SK-N-SH (cell line): ENCODE measurements around the gene MDM4. TPM values are rescaled to one million over a fixed set of nuclear protein-coding genes. Genes with fewer than 3 reads are reported as not detected.
"Not testable (repeated sequence)": the region's sequence is repeated elsewhere in the genome, so short reads cannot be mapped to it uniquely, and the experiment has no call there.

ENCODE experiments used
- CTCF ChIA-PET: fragments of 300-600, 350-600 bp; formaldehyde crosslinking; extraction: SDS; loops from one replicate; lab custom pipeline; 2021; lab: Yijun Ruan, JAX
- POLR2A ChIA-PET: fragments of 350-600 bp; sonication (Branson Sonifier 250); formaldehyde crosslinking; extraction: SDS; loops from one replicate; lab custom pipeline; 2020; ENCODE audit warnings: antibody characterized with exemption, inconsistent platforms; lab: Yijun Ruan, JAX
- DNase-seq: peaks from one replicate; pipeline ENCODE4 v3.0.0; 2012
- H2AFZ ChIP-seq: fragments of 200-600 bp; sonication (generic); 2 replicates; pipeline ENCODE4 v1.8.1; 2016; ENCODE audit warnings: antibody characterized with exemption, mild to moderate bottlenecking, low read depth
- H3F3A ChIP-seq: fragments of 200-600 bp; sonication (generic); replicated peaks from 2 replicates; pipeline ENCODE3; 2016; ENCODE audit warnings: antibody characterized with exemption, mild to moderate bottlenecking; ENCODE audit not compliant: insufficient read depth
- H3K27ac ChIP-seq, 2 experiments: fragments of 200-500 bp in 1 of 2; fragments of 200-600 bp in 1 of 2; sonication (Bioruptor generic) in 1 of 2; sonication (generic), shearing (Covaris generic) in 1 of 2; 2 replicates each; pipeline versions ENCODE4 v1.5.1 to v1.6.1; 2014 to 2016; ENCODE audit warnings: low read depth in 2 of 2, inconsistent platforms in 1 of 2, low read length in 1 of 2, mild to moderate bottlenecking in 1 of 2, mixed read lengths in 1 of 2
- H3K27me3 ChIP-seq: fragments of 200-600 bp; sonication (generic), shearing (Covaris generic); 2 replicates; pipeline ENCODE4 v1.6.1; 2016; ENCODE audit warnings: mixed run types; ENCODE audit not compliant: insufficient read depth
- H3K36me3 ChIP-seq, 2 experiments: fragments of 200-500 bp in 1 of 2; fragments of 200-600 bp in 1 of 2; sonication (Bioruptor generic) in 1 of 2; sonication (generic) in 1 of 2; replicated peaks in 1 of 2; 2 replicates each; pipeline versions ENCODE3 to v1.5.1; 2014 to 2016; ENCODE audit warnings: low read length in 1 of 2, mild to moderate bottlenecking in 1 of 2; ENCODE audit not compliant: insufficient read depth in 2 of 2, control insufficient read depth in 1 of 2
- H3K4me1 ChIP-seq, 2 experiments: fragments of 200-500 bp in 1 of 2; fragments of 200-600 bp in 1 of 2; sonication (Bioruptor generic) in 1 of 2; sonication (generic), shearing (Covaris generic) in 1 of 2; 2 replicates each; pipeline versions ENCODE4 v1.5.1 to v1.6.1; 2014 to 2016; ENCODE audit warnings: low read depth in 1 of 2, low read length in 1 of 2, mixed run types in 1 of 2; ENCODE audit not compliant: insufficient read depth in 2 of 2, control insufficient read depth in 1 of 2
- H3K4me2 ChIP-seq: fragments of 200-600 bp; sonication (generic), shearing (Covaris generic); 2 replicates; pipeline ENCODE4 v1.6.1; 2017; ENCODE audit warnings: mixed run types
- H3K4me3 ChIP-seq, 2 experiments: fragments of 200-500 bp in 1 of 2; fragments of 200-600 bp in 1 of 2; sonication (Bioruptor generic) in 1 of 2; sonication (generic), shearing (Covaris generic) in 1 of 2; 2 replicates each; pipeline versions ENCODE4 v1.5.1 to v1.8.1; 2014 to 2016; ENCODE audit warnings: low read depth in 2 of 2, inconsistent platforms in 1 of 2, low read length in 1 of 2, mild to moderate bottlenecking in 1 of 2, mixed read lengths in 1 of 2, moderate library complexity in 1 of 2
- H3K79me2 ChIP-seq: fragments of 200-600 bp; sonication (generic); 2 replicates; pipeline ENCODE4 v1.8.1; 2017; ENCODE audit warnings: mild to moderate bottlenecking; ENCODE audit not compliant: insufficient read depth
- H3K9ac ChIP-seq: fragments of 200-600 bp; sonication (generic); 2 replicates; pipeline ENCODE4 v1.6.1; 2017; ENCODE audit warnings: mixed run types
- H3K9me2 ChIP-seq: fragments of 200-600 bp; sonication (generic); 2 replicates; pipeline ENCODE4 v1.6.1; 2017; ENCODE audit warnings: mixed run types
- H3K9me3 ChIP-seq: fragments of 200-600 bp; sonication (generic); 2 replicates; pipeline ENCODE4 v1.6.1; 2017; ENCODE audit warnings: mixed run types, mild to moderate bottlenecking, moderate library complexity
- H4K20me1 ChIP-seq: fragments of 200-600 bp; sonication (generic); 2 replicates; pipeline ENCODE4 v1.6.1; 2017; ENCODE audit warnings: mild to moderate bottlenecking, mixed run types; ENCODE audit not compliant: insufficient read depth
- EZH2phosphoT487 ChIP-seq: fragments of 200-600 bp; sonication (generic); IDR thresholded peaks from 2 replicates; pipeline ENCODE4 v1.6.1; 2017; ENCODE audit warnings: low read depth, mixed run types, mild to moderate bottlenecking, antibody characterized with exemption, moderate library complexity, borderline replicate concordance
- FOSL2 ChIP-seq: IDR thresholded peaks from 2 replicates; pipeline ENCODE4 v1.4.0; 2012; ENCODE audit warnings: low read depth, mild to moderate bottlenecking, moderate library complexity, borderline replicate concordance
- FOXJ3 ChIP-seq: sonication (generic); formaldehyde crosslinking; IDR thresholded peaks from 2 replicates; pipeline ENCODE4 v1.5.1; 2020; ENCODE audit warnings: mild to moderate bottlenecking, missing genetic modification reagents
- FOXM1 ChIP-seq: IDR thresholded peaks from 2 replicates; pipeline ENCODE4 v1.4.0; 2012; ENCODE audit warnings: low read depth, mild to moderate bottlenecking
- GABPA ChIP-seq: IDR thresholded peaks from 2 replicates; pipeline ENCODE4 v1.4.0; 2012; ENCODE audit warnings: low read depth, mild to moderate bottlenecking
- JUND ChIP-seq: IDR thresholded peaks from 2 replicates; pipeline ENCODE4 v1.4.0; 2012
- RCOR1 ChIP-seq: fragments of 150-350 bp; IDR thresholded peaks from 2 replicates; pipeline ENCODE4 v1.6.1; 2017; ENCODE audit warnings: antibody characterized with exemption, low read length
- RFX5 ChIP-seq: IDR thresholded peaks from 2 replicates; pipeline ENCODE4 v1.6.1; 2012; ENCODE audit warnings: mild to moderate bottlenecking, improper control_type of control experiment, low read length
- RXRA ChIP-seq: IDR thresholded peaks from 2 replicates; pipeline ENCODE4 v1.4.0; 2012; ENCODE audit warnings: low read depth, mild to moderate bottlenecking, borderline replicate concordance
- YY1 ChIP-seq: IDR thresholded peaks from 2 replicates; pipeline ENCODE4 v1.4.0; 2012; ENCODE audit warnings: low read depth, mild to moderate bottlenecking
- WGBS: methylation state at CpG from one replicate; pipeline ENCODE4 v1.1.6; 2017; ENCODE audit warnings: low lambda C conversion rate; 5-methylcytosine and 5-hydroxymethylcytosine counted together
- polyA plus RNA-seq, 3 experiments: library from polyadenylated mRNA; depleted of rRNA; stranded (reverse); fragments of >200 nt; gene quantifications; 2 replicates each; pipeline ENCODE4 v1.2.3, GENCODE V29; 2012
- TF ChIP-seq, protein P1 (sequence below): IDR thresholded peaks from 2 replicates; pipeline ENCODE4 v1.6.1; 2012; ENCODE audit warnings: mild to moderate bottlenecking, low read depth, low read length, moderate library complexity
- TF ChIP-seq, protein P2 (sequence below): IDR thresholded peaks from 2 replicates; pipeline ENCODE4 v1.4.0; 2012; ENCODE audit warnings: low read depth, borderline replicate concordance
- TF ChIP-seq, protein P3 (sequence below): IDR thresholded peaks from 2 replicates; pipeline ENCODE4; 2012
- TF ChIP-seq, protein P4 (sequence below): fragments of 200-600 bp; sonication (generic); IDR thresholded peaks from 2 replicates; pipeline ENCODE4 v1.6.1; 2017; ENCODE audit warnings: antibody characterized with exemption, mild to moderate bottlenecking, moderate library complexity
- TF ChIP-seq, protein P5 (sequence below): fragments of 150-350 bp; IDR thresholded peaks from 2 replicates; pipeline ENCODE4 v1.6.1; 2016; ENCODE audit warnings: mild to moderate bottlenecking, low read depth, low read length

MDM4 gene
- polyA plus RNA-seq, 1 of the 3 experiments (the other 2 are of a cell fraction), result 6.2 TPM

DNA sequence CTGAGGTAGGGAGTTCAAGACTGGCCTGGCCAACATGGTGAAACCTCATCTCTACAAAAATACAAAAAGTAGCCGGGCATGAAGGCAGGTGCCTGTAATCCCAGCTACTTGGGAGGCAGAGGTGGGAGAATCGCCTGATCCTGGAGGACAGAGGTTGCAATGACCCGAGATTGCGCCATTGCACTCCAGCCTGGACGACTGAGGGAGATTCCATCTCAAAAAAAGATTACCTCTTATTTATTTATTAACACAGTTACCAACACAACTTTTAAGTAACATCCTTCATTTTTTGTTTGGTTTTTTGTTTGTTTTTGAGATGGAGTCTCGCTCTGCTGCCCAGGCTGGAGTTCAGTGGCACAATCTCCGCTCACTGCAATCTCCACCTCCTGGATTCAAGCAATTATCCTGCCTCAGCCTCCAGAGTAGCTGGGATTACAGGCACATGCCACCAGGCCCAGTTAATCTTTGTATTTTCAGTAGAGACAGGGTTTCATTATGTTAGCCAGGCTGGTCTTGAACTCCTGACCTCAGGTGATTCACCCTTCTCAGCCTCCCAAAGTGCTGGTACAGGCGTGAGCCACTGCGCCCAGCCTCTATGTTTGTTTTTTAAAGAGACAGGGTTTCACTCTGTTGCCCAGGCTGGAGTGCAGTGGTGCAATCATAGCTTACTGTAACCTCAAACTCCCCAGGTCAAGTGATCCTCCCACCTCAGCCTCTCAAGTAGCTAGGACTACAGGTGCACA is 29.5 kb upstream of the MDM4 start:
- 84% methylated on average over 9 of the region's 9 CpGs for WGBS
- H3F3A ChIP-seq, H3K27me3 ChIP-seq, H3K4me3 ChIP-seq, H3K4me2 ChIP-seq, H3K79me2 ChIP-seq, H3K9ac ChIP-seq, DNase-seq, H2AFZ ChIP-seq, H3K4me1 ChIP-seq, H3K27ac ChIP-seq, H3K9me2 ChIP-seq, H3K36me3 ChIP-seq, H3K9me3 ChIP-seq, H4K20me1 ChIP-seq, POLR2A ChIA-PET: not testable (repeated sequence)
- TF ChIP-seq RXRA, result peak; percentile 22; the same call in 1 of the 2 replicates
- CTCF ChIA-PET, result interaction anchor here (1.2 to 26.2 kb wide), 6 partner anchors 8 to 123 kb away, joined by 3 to 1005 read pairs (median 5); no protein-coding TSS in a partner anchor

DNA sequence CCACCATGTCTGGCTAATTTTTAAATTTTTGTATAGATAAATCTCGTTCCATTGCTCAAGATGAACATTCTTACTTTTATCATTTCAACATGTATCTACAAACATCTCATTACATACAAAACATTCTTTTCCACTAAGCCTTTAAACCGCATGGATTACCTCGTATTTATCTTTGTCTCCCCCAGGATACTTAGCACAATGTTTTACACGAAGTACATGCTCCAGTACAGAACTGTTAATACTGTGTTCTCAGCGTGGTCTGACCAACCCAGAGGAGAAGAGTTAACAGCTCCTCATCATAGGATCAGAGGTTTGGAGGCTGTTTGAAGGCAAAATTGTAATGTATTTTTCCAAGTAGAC is 29.0 kb upstream of the MDM4 start:
- no peaks in the 10 kb centered on the region; the same call in 1 of the 2 replicates for H4K20me1 ChIP-seq
- ChIA-PET POLR2A (no interaction called here), CTCF (interaction anchor here (1.0 to 26.2 kb wide), 6 partner anchors 8 to 69 kb away, joined by 3 to 1005 read pairs (median 8); no protein-coding TSS in a partner anchor)
- H3K27ac ChIP-seq, result no peak overlapping the region
- H3K4me2 ChIP-seq, result no peak overlapping the region
- TF ChIP-seq, protein P1, sequence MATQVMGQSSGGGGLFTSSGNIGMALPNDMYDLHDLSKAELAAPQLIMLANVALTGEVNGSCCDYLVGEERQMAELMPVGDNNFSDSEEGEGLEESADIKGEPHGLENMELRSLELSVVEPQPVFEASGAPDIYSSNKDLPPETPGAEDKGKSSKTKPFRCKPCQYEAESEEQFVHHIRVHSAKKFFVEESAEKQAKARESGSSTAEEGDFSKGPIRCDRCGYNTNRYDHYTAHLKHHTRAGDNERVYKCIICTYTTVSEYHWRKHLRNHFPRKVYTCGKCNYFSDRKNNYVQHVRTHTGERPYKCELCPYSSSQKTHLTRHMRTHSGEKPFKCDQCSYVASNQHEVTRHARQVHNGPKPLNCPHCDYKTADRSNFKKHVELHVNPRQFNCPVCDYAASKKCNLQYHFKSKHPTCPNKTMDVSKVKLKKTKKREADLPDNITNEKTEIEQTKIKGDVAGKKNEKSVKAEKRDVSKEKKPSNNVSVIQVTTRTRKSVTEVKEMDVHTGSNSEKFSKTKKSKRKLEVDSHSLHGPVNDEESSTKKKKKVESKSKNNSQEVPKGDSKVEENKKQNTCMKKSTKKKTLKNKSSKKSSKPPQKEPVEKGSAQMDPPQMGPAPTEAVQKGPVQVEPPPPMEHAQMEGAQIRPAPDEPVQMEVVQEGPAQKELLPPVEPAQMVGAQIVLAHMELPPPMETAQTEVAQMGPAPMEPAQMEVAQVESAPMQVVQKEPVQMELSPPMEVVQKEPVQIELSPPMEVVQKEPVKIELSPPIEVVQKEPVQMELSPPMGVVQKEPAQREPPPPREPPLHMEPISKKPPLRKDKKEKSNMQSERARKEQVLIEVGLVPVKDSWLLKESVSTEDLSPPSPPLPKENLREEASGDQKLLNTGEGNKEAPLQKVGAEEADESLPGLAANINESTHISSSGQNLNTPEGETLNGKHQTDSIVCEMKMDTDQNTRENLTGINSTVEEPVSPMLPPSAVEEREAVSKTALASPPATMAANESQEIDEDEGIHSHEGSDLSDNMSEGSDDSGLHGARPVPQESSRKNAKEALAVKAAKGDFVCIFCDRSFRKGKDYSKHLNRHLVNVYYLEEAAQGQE, result no peak
- TF ChIP-seq, protein P2, sequence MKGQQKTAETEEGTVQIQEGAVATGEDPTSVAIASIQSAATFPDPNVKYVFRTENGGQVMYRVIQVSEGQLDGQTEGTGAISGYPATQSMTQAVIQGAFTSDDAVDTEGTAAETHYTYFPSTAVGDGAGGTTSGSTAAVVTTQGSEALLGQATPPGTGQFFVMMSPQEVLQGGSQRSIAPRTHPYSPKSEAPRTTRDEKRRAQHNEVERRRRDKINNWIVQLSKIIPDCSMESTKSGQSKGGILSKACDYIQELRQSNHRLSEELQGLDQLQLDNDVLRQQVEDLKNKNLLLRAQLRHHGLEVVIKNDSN, result no peak
- TF ChIP-seq YY1, result no peak
- no peak for TF ChIP-seq RCOR1
- no peak for TF ChIP-seq EZH2phosphoT487
- TF ChIP-seq FOSL2, result no peak
- no peak for TF ChIP-seq GABPA
- TF ChIP-seq, protein P3, sequence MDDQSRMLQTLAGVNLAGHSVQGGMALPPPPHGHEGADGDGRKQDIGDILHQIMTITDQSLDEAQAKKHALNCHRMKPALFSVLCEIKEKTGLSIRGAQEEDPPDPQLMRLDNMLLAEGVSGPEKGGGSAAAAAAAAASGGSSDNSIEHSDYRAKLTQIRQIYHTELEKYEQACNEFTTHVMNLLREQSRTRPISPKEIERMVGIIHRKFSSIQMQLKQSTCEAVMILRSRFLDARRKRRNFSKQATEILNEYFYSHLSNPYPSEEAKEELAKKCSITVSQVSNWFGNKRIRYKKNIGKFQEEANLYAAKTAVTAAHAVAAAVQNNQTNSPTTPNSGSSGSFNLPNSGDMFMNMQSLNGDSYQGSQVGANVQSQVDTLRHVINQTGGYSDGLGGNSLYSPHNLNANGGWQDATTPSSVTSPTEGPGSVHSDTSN, result no peak
- TF ChIP-seq, protein P4, sequence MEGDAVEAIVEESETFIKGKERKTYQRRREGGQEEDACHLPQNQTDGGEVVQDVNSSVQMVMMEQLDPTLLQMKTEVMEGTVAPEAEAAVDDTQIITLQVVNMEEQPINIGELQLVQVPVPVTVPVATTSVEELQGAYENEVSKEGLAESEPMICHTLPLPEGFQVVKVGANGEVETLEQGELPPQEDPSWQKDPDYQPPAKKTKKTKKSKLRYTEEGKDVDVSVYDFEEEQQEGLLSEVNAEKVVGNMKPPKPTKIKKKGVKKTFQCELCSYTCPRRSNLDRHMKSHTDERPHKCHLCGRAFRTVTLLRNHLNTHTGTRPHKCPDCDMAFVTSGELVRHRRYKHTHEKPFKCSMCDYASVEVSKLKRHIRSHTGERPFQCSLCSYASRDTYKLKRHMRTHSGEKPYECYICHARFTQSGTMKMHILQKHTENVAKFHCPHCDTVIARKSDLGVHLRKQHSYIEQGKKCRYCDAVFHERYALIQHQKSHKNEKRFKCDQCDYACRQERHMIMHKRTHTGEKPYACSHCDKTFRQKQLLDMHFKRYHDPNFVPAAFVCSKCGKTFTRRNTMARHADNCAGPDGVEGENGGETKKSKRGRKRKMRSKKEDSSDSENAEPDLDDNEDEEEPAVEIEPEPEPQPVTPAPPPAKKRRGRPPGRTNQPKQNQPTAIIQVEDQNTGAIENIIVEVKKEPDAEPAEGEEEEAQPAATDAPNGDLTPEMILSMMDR, result no peak
- TF ChIP-seq, protein P5, sequence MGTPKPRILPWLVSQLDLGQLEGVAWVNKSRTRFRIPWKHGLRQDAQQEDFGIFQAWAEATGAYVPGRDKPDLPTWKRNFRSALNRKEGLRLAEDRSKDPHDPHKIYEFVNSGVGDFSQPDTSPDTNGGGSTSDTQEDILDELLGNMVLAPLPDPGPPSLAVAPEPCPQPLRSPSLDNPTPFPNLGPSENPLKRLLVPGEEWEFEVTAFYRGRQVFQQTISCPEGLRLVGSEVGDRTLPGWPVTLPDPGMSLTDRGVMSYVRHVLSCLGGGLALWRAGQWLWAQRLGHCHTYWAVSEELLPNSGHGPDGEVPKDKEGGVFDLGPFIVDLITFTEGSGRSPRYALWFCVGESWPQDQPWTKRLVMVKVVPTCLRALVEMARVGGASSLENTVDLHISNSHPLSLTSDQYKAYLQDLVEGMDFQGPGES, result no peak
- TF ChIP-seq RFX5, result no peak
- TF ChIP-seq JUND, result no peak
- no peak for TF ChIP-seq FOXM1
- no peak for TF ChIP-seq FOXJ3 (CRISPR knock-in tag)
- no peak for TF ChIP-seq RXRA
- H3K9me2 ChIP-seq, result no peaks in the 10 kb centered on the region
- no peaks in the 10 kb centered on the region for H3K36me3 ChIP-seq
- H3K9me3 ChIP-seq, result no peaks in the 10 kb centered on the region
- no peak overlapping the region for H2AFZ ChIP-seq
- H3K79me2 ChIP-seq, result 0 out of 2 replicates have a peak, but pooled peaks cover under 1% of the 10 kb centered on the region
- H3F3A ChIP-seq, result no peaks in the 10 kb centered on the region
- DNase-seq, result no peak
- no peak overlapping the region for H3K4me3 ChIP-seq
- peaks cover 0 to under 1% of the 10 kb centered on the region in 2 experiments; a peak in 2 of 4 replicates for H3K4me1 ChIP-seq
- WGBS, result 85% methylated on average over 5 of the region's 5 CpGs
- H3K9ac ChIP-seq, result no peak overlapping the region
- no peaks in the 10 kb centered on the region for H3K27me3 ChIP-seq
